KMS-11 (cell line): ENCODE measurements around the gene RAPGEF1.

ENCODE experiments used
- H2AFZ ChIP-seq: fragments of 200-600 bp; sonication (generic); 2 replicates; pipeline ENCODE4 v1.6.1; 2016; ENCODE audit warnings: antibody characterized with exemption, mixed run types, low read depth
- H3K27ac ChIP-seq: fragments of 200-600 bp; sonication (generic); 2 replicates; pipeline ENCODE4 v1.6.1; 2016; ENCODE audit warnings: mild to moderate bottlenecking, mixed run types
- H3K27me3 ChIP-seq: fragments of 200-600 bp; sonication (generic); 2 replicates; pipeline ENCODE4 v1.6.1; 2017; ENCODE audit warnings: mild to moderate bottlenecking, low read depth, mixed run types, moderate library complexity; ENCODE audit not compliant: insufficient read depth
- H3K36me3 ChIP-seq: fragments of 200-600 bp; sonication (generic); 2 replicates; pipeline ENCODE4 v1.6.1; 2017; ENCODE audit warnings: mild to moderate bottlenecking, mixed run types; ENCODE audit not compliant: insufficient read depth
- H3K4me1 ChIP-seq: fragments of 200-600 bp; sonication (generic); 2 replicates; pipeline ENCODE4 v1.6.1; 2016; ENCODE audit warnings: mild to moderate bottlenecking, low read depth, mixed run types; ENCODE audit not compliant: poor library complexity, severe bottlenecking
- H3K4me2 ChIP-seq: fragments of 200-600 bp; sonication (generic); 2 replicates; pipeline ENCODE4 v1.7.0; 2016; ENCODE audit warnings: mild to moderate bottlenecking, mixed run types
- H3K4me3 ChIP-seq: fragments of 200-600 bp; sonication (generic); IDR thresholded peaks from 2 replicates; pipeline ENCODE4 v1.6.1; 2017; ENCODE audit warnings: low read depth, low read length, mixed read lengths; ENCODE audit not compliant: insufficient read depth
- H3K79me2 ChIP-seq: fragments of 200-600 bp; sonication (generic); 2 replicates; pipeline ENCODE4 v1.6.1; 2016; ENCODE audit warnings: low read depth, mixed run types; ENCODE audit not compliant: insufficient read depth
- H3K9ac ChIP-seq: fragments of 200-600 bp; sonication (generic); 2 replicates; pipeline ENCODE4 v1.6.1; 2016; ENCODE audit warnings: mild to moderate bottlenecking, mixed run types
- H4K20me1 ChIP-seq: fragments of 200-600 bp; sonication (generic); 2 replicates; pipeline ENCODE4 v1.6.1; 2016; ENCODE audit warnings: mild to moderate bottlenecking, mixed run types; ENCODE audit not compliant: insufficient read depth
- CTCF ChIP-seq: fragments of 200-600 bp; sonication (generic); conservative IDR thresholded peaks from 2 replicates; pipeline ENCODE4 v1.6.1; 2017; ENCODE audit warnings: low read depth, mild to moderate bottlenecking, antibody characterized with exemption, low read length, moderate library complexity, mixed read lengths

RAPGEF1 gene

GRCh38 chr9:131557855-131558548, 181.9 kb downstream of the RAPGEF1 start:
- Histone ChIP-seq H3K4me1 (no peaks in the 10 kb centered on the region), H3K27me3 (no peaks in the 10 kb centered on the region), H3K27ac (no peak overlapping the region), H3K4me2 (no peak overlapping the region), H3K9ac (no peak overlapping the region), H4K20me1 (no peaks in the 10 kb centered on the region), H2AFZ (no peak overlapping the region), H3K4me3 (no peak overlapping the region), H3K79me2 (no peaks in the 10 kb centered on the region), H3K36me3 (no peaks in the 10 kb centered on the region)
- no peak for TF ChIP-seq CTCF

DNA sequence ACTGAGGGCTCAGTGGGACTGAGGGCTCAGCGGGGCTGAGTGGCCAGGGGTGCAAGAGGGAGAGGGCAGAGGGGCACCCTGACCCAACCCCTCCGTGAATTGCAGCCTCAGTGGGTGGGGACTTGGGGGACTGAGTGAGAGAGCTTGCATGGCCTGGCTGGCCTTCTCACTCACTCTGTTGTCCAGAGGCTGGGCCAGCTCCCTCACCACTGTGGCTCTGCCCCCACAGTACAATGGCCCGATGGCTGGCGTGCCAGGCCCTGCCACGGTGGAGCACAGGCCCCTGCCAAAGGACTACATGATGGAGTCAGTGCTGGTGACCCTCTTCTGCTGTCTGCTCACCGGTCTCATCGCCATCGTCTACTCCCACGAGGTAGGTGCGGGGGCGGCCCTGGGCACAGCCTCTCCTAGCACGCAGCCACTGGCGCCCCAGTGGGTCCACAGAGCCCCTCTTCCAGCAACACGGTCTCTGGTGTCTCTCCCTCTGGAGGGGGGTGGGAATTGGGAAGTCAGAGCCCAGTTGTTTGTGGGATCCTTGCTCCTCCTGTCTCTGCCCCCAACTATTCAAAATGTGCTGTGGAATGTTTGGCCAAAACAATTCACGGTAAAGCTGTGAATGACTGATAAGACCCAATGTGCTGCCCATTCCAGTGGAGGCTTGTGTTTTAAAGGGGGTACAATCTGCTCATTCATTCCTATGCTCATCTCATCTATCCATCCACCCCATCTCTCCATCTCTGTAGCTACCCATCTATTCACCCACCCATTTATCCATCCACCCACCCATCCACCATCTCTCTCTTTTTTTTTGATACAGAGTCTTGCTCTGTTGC, 183.8 kb downstream of the RAPGEF1 start:
- Histone ChIP-seq H3K79me2 (no peaks in the 10 kb centered on the region), H3K4me1 (no peaks in the 10 kb centered on the region), H3K36me3 (no peaks in the 10 kb centered on the region), H3K9ac (no peak overlapping the region), H3K4me3 (no peak overlapping the region), H2AFZ (no peak overlapping the region), H4K20me1 (no peaks in the 10 kb centered on the region), H3K27ac (no peak overlapping the region), H3K4me2 (no peak overlapping the region), H3K27me3 (no peaks in the 10 kb centered on the region)
- no peak for TF ChIP-seq CTCF

DNA sequence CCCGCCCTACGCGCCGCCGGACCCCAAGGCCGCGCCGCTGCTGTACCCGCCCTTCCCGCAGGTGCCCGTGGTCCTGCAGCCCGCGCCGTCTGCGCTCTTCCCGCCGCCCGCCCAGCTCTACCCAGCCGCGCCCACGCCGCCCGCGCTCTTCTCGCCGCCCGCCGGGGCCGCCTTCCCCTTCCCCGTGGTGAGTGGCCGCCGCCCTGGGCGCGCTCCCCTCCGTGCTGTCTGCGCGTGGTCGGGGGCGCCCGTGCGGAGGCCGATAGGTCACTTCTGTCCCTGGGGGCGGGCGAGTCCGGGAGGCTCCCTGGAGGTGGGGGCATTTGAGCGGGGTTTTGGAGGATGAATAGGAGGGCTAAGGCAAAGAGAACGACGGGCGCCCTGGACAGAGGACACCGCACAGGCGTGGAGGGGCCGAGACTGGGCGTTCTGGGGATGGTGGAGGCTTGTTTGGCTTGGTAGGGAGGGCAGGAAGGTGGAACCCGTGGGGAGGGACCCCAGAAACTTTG, 185.0 kb downstream of the RAPGEF1 start:
- no peaks in the 10 kb centered on the region; the same call in 1 of the 2 replicates for H3K27me3 ChIP-seq
- no peak overlapping the region for H2AFZ ChIP-seq
- no peak overlapping the region for H3K4me2 ChIP-seq
- H3K79me2 ChIP-seq: no peaks in the 10 kb centered on the region
- H3K9ac ChIP-seq: no peak overlapping the region
- no peaks in the 10 kb centered on the region for H3K4me1 ChIP-seq
- no peaks in the 10 kb centered on the region for H3K36me3 ChIP-seq
- no peaks in the 10 kb centered on the region for H4K20me1 ChIP-seq
- TF ChIP-seq CTCF: no peak
- no peak overlapping the region for H3K27ac ChIP-seq
- no peak overlapping the region for H3K4me3 ChIP-seq

DNA sequence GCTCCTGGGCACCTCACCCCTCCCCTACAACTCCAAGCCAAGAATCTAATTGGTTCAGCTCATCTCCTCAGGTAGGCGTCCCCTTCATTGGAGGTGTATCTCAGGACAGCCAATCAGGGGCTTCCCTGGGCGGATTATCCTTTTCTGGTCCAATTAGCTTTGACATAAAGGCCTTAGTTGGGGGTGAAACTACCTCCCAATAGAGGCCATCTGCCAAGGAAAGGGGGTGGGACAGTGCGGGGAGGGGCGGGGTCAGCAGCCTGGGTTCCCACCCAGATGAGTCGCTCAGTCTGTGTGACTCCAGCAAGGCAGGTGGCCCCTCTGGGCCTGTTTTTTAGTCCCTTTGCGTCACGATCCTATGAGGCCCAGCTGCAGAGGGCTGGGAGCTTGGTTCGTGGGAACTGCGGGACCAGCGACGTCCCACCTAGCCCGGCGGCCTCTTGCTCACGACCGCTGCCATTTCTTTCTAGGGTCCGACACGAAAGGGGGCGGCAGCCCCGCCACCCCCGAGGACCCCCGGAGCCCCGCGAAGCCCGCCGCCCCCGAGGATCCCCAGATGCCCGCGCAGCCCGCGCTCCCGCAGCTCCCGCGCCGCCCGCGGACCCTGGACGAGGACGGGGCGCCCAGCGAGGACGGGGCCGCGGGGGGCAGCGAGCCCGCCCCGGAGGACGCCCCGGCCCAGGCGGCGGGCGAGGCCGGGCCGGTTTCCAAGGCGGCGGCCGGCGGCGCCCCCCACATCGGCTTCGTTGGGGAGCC, 185.6 kb downstream of the RAPGEF1 start:
- H2AFZ ChIP-seq: no peak overlapping the region
- no peak overlapping the region for H3K27ac ChIP-seq
- H3K4me3 ChIP-seq: no peak overlapping the region
- no peak overlapping the region for H3K4me2 ChIP-seq
- H3K4me1 ChIP-seq: no peaks in the 10 kb centered on the region
- no peaks in the 10 kb centered on the region for H3K36me3 ChIP-seq
- no peaks in the 10 kb centered on the region for H3K79me2 ChIP-seq
- H3K9ac ChIP-seq: no peak overlapping the region
- no peaks in the 10 kb centered on the region; the same call in 1 of the 2 replicates for H3K27me3 ChIP-seq
- no peaks in the 10 kb centered on the region for H4K20me1 ChIP-seq
- TF ChIP-seq CTCF: no peak
